ENCODE data around the gene GPANK1. TPM values are rescaled to one million over a fixed set of nuclear protein-coding genes. Genes with fewer than 3 reads are reported as not detected.

GPANK1 gene
- total and polyA plus RNA-seq, 9 of the 15 experiments (the other 6 are each of a cell fraction or from before 2014, with no cell fraction given) = 32.2 to 111 (median 46.3) TPM

DNA sequence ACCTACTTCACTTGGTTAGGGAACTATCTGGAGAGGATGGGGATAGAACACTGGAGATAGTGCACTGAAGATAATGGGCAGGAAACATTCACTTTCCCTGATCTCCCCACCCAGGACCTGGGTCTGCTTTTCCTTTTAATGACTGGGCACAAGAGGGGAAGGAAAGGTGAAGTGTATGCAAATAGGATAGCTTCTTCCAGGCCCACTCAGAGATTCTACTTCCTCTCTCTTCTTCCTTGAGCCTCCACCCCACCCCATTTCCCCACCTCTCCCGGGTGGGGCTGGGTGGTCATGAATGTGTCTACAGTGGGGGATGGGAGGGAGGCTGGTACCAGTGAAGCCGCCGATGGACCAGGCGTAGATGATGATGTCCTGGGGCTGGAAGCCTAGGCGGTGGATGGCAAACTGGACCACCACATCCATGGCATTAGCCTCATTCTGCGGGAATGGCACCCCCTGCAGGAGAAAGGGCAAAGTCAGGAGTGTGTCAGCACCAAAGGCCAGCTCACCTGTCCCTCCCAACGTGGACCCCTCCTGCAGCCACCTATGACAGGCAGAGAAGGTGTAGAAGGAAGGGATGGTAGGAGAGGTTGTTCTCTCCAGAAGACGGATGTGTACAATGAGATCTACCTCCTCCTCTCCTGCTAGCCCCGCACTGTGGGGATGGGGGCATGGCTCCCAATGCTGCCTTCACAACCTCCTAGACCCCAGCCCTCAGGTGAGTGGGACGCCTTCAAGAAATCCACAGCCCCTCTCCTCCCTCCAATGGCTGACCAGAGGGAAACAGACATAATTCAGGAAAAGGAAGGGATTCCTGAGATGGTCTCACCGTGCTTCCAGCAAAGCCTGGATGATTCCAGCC lies 24.7 kb upstream of the GPANK1 start (continued):
- TF ChIP-seq, protein P1, sequence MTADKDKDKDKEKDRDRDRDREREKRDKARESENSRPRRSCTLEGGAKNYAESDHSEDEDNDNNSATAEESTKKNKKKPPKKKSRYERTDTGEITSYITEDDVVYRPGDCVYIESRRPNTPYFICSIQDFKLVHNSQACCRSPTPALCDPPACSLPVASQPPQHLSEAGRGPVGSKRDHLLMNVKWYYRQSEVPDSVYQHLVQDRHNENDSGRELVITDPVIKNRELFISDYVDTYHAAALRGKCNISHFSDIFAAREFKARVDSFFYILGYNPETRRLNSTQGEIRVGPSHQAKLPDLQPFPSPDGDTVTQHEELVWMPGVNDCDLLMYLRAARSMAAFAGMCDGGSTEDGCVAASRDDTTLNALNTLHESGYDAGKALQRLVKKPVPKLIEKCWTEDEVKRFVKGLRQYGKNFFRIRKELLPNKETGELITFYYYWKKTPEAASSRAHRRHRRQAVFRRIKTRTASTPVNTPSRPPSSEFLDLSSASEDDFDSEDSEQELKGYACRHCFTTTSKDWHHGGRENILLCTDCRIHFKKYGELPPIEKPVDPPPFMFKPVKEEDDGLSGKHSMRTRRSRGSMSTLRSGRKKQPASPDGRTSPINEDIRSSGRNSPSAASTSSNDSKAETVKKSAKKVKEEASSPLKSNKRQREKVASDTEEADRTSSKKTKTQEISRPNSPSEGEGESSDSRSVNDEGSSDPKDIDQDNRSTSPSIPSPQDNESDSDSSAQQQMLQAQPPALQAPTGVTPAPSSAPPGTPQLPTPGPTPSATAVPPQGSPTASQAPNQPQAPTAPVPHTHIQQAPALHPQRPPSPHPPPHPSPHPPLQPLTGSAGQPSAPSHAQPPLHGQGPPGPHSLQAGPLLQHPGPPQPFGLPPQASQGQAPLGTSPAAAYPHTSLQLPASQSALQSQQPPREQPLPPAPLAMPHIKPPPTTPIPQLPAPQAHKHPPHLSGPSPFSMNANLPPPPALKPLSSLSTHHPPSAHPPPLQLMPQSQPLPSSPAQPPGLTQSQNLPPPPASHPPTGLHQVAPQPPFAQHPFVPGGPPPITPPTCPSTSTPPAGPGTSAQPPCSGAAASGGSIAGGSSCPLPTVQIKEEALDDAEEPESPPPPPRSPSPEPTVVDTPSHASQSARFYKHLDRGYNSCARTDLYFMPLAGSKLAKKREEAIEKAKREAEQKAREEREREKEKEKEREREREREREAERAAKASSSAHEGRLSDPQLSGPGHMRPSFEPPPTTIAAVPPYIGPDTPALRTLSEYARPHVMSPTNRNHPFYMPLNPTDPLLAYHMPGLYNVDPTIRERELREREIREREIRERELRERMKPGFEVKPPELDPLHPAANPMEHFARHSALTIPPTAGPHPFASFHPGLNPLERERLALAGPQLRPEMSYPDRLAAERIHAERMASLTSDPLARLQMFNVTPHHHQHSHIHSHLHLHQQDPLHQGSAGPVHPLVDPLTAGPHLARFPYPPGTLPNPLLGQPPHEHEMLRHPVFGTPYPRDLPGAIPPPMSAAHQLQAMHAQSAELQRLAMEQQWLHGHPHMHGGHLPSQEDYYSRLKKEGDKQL (CRISPR knock-in tag; IDR thresholded peaks at IDR 0.05; ENCODE audit: borderline replicate concordance) = 0 out of 2 replicates have a peak, but pooled peaks have one; percentile 81
- TF ChIP-seq STAT5B (CRISPR knock-in tag; IDR thresholded peaks at IDR 0.05) (no peak), ZNF212 (CRISPR knock-in tag; IDR thresholded peaks at IDR 0.05) (no peak), HNRNPL (IDR thresholded peaks at IDR 0.05; ENCODE audit: low read depth, low read length) (no peak), PHF21A (IDR thresholded peaks at IDR 0.05; ENCODE audit: borderline replicate concordance, low read depth) (no peak), ZNF707 (CRISPR knock-in tag; conservative IDR thresholded peaks at IDR 0.05) (no peak)
- TF ChIP-seq, protein P2, sequence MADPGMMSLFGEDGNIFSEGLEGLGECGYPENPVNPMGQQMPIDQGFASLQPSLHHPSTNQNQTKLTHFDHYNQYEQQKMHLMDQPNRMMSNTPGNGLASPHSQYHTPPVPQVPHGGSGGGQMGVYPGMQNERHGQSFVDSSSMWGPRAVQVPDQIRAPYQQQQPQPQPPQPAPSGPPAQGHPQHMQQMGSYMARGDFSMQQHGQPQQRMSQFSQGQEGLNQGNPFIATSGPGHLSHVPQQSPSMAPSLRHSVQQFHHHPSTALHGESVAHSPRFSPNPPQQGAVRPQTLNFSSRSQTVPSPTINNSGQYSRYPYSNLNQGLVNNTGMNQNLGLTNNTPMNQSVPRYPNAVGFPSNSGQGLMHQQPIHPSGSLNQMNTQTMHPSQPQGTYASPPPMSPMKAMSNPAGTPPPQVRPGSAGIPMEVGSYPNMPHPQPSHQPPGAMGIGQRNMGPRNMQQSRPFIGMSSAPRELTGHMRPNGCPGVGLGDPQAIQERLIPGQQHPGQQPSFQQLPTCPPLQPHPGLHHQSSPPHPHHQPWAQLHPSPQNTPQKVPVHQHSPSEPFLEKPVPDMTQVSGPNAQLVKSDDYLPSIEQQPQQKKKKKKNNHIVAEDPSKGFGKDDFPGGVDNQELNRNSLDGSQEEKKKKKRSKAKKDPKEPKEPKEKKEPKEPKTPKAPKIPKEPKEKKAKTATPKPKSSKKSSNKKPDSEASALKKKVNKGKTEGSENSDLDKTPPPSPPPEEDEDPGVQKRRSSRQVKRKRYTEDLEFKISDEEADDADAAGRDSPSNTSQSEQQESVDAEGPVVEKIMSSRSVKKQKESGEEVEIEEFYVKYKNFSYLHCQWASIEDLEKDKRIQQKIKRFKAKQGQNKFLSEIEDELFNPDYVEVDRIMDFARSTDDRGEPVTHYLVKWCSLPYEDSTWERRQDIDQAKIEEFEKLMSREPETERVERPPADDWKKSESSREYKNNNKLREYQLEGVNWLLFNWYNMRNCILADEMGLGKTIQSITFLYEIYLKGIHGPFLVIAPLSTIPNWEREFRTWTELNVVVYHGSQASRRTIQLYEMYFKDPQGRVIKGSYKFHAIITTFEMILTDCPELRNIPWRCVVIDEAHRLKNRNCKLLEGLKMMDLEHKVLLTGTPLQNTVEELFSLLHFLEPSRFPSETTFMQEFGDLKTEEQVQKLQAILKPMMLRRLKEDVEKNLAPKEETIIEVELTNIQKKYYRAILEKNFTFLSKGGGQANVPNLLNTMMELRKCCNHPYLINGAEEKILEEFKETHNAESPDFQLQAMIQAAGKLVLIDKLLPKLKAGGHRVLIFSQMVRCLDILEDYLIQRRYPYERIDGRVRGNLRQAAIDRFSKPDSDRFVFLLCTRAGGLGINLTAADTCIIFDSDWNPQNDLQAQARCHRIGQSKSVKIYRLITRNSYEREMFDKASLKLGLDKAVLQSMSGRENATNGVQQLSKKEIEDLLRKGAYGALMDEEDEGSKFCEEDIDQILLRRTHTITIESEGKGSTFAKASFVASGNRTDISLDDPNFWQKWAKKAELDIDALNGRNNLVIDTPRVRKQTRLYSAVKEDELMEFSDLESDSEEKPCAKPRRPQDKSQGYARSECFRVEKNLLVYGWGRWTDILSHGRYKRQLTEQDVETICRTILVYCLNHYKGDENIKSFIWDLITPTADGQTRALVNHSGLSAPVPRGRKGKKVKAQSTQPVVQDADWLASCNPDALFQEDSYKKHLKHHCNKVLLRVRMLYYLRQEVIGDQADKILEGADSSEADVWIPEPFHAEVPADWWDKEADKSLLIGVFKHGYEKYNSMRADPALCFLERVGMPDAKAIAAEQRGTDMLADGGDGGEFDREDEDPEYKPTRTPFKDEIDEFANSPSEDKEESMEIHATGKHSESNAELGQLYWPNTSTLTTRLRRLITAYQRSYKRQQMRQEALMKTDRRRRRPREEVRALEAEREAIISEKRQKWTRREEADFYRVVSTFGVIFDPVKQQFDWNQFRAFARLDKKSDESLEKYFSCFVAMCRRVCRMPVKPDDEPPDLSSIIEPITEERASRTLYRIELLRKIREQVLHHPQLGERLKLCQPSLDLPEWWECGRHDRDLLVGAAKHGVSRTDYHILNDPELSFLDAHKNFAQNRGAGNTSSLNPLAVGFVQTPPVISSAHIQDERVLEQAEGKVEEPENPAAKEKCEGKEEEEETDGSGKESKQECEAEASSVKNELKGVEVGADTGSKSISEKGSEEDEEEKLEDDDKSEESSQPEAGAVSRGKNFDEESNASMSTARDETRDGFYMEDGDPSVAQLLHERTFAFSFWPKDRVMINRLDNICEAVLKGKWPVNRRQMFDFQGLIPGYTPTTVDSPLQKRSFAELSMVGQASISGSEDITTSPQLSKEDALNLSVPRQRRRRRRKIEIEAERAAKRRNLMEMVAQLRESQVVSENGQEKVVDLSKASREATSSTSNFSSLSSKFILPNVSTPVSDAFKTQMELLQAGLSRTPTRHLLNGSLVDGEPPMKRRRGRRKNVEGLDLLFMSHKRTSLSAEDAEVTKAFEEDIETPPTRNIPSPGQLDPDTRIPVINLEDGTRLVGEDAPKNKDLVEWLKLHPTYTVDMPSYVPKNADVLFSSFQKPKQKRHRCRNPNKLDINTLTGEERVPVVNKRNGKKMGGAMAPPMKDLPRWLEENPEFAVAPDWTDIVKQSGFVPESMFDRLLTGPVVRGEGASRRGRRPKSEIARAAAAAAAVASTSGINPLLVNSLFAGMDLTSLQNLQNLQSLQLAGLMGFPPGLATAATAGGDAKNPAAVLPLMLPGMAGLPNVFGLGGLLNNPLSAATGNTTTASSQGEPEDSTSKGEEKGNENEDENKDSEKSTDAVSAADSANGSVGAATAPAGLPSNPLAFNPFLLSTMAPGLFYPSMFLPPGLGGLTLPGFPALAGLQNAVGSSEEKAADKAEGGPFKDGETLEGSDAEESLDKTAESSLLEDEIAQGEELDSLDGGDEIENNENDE (IDR thresholded peaks at IDR 0.05; ENCODE audit: low read depth, low read length) = no peak
